Measurements from ENCODE around the gene CELSR1. TPM values are rescaled to one million over a fixed set of nuclear protein-coding genes. Genes with fewer than 3 reads are reported as not detected.

The CELSR1 gene
- polyA plus RNA-seq, 4 donors: 21.5 to 28.6 (median 26.5) TPM

DNA sequence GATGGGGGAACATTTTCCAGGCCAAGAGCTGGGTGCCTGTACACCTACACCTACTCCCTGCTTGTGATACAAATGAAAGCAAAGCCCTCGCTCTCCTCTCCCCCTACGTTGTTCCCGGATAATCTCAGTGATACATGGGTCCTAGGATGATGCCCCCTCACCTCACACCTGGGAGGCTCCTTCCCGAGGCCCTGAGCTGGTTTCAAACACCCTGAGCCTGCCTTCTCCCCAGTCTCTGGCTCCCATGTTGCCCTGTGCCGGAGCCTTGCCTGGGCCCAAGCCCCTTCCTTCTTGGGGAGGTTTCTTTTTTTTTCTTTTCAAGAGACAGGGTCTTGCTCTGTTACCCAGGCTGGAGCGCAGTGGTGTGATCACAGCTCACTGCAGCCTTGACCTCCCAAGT lies 178.7 kb downstream of the CELSR1 start:
- no peak for DNase-seq (ENCODE audit: low read depth in 4 of 4, low spot score in 2 of 4)

DNA sequence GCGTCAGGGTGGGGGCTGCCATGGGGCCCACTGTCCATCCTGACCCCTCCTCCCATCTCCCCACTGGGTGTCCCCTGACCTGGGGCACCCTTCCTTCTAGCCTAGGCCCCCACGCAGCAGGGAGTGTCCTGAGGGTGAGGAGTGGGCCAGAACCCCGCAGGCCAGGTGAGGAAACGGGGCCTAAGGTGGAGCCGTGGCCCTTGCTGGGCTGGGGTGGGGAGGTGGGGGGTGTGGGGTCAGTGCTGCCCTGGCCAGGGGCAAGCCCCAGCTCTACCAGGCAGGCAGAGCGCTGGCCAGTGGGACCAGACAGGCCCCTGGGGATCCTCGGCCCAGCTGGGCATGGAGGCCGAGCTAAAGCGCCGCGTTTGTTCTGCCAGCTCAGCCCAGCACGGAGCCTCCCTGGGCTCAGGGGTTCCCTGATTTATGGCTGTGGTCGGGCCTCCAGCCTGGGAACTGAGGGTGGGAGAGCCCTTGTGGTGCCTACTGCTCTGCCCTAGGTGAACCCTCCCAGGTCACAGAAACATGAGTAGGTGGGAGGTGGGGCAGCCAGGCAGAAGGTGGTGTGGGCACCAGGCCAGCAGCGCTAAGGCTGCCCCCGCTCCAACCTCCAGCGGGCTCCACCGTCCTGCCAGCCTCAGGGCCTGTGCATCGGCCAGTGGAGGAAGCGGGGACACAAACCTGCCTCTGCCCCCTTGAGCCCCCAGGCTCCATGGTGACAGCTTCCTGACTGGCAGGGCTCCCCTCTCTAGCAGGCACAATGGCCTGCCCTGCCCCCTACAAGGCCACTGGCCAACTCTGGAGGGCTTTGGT lies 179.5 kb downstream of the CELSR1 start:
- DNase-seq (ENCODE audit: low read depth in 4 of 4, low spot score in 2 of 4): no peak

DNA sequence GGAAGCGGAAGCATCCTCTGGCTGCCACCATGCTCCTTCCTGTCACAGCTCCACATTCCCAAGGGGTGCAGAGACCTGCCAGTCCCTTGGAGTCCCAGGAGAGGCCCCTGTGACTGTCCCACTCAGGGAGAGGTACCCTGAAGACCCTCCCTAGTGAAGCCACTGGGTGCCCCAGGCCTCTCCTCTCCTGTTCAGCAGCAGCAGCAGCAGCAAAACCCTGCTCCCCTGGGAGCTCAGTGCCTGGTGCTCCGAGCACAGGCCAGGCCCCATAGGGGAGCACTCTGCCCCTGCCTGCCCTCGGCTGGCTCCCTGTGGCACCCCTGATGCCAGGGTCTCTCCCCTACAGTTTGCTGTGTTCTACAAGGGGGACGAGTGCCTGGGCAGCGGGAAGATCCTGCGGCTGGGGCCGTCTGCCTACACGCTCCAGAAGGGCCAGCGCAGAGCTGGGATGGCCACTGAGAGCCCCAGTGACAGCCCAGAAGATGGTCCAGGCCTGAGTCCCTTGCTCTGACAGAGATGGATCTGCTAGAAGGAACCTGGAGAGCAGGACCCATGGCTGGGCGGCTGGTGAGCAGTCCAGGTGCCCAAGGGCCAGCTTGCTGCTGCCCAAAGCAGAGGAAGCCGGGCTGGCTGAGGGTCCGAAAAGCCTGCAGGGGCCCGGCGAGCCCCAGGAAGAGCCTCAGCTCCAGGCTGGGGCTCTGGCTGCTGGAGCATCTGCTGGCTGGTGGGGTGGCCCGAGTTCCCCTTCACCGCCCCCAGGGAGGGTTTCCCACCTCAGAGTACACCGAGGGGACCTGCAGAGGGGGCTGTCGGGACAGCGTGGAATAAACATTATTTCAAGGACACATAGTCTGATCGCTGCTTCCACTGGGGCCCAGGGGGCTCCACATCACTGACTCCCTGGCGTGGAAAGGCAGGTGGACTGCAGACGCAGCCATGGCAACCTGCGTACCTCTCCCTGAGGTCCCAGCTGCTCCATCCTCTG lies 180.6 kb downstream of the CELSR1 start:
- DNase-seq (ENCODE audit: low read depth in 4 of 4, low spot score in 2 of 4): no peak

DNA sequence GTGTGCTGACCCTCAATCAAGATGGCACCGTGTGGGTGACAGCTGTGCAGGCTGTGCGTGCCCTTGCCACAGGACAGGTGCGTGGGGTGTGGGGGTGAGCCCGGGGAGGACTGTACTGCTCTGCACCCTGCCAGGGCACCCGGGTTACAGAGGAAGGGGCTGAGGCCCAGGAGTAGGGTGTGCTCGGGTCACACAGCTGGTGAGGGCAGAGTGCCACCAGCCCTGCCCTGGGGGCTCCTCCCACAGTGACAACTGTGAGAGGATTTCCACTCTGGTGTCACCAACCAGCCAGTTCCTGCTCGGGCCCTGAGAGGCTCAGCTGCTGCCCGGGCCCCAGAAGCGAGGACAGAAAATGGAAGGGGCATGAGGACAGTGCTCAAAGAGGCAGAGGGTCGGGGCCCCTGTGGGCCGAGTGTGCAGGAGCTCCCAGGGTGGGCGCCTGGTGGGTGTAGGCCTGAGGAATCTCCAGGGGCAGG lies 181.4 kb downstream of the CELSR1 start:
- DNase-seq (ENCODE audit: low read depth in 4 of 4, low spot score in 2 of 4): no peak

DNA sequence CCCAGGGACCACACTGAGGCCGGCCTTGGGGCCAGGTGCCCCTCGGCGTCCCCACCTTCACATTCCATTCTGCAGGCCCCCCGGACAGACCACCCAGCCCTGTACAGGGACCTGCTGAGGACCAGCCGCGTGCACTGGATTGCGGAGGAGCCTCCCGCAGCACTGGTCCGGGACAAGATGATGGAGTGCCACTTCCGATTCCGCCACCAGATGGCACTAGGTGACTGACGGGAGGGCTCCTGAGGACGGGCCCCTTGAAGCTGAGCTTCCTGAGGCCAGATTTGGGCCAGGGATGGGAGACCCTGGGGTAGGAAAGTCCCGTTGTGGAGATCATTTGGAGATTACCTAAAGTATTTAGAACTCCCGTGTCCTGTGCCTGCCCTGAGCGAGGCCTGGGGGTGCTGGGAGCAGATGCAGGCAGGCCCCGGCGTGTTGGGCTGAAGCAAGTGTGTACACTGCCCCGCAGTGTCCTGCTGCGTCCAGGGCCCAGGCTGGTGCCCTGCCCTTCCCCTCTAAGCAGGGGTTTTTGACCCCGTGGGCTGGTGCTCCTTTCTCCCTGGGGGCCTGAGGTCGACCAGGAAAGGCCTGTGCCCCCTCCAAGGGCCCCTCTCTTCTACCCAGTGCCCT lies 181.9 kb downstream of the CELSR1 start:
- DNase-seq (ENCODE audit: low read depth in 4 of 4, low spot score in 2 of 4): no peak

DNA sequence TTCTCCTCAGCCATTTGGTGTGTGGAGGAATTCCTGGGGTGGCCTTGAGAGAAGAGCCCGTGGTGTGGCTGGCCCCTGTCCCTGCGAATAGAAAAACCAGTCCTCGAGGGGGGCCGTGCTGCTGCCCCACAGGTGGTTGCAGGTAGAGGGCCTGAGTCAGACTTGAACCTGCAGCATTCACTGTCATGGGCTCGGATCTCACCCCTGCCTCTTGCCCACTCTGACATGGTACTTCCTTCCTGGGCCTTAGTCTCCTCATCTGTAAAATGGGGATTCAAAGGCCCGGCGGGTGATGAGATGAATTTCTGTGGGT lies 182.5 kb downstream of the CELSR1 start:
- no peak for DNase-seq (ENCODE audit: low read depth in 4 of 4, low spot score in 2 of 4)

DNA sequence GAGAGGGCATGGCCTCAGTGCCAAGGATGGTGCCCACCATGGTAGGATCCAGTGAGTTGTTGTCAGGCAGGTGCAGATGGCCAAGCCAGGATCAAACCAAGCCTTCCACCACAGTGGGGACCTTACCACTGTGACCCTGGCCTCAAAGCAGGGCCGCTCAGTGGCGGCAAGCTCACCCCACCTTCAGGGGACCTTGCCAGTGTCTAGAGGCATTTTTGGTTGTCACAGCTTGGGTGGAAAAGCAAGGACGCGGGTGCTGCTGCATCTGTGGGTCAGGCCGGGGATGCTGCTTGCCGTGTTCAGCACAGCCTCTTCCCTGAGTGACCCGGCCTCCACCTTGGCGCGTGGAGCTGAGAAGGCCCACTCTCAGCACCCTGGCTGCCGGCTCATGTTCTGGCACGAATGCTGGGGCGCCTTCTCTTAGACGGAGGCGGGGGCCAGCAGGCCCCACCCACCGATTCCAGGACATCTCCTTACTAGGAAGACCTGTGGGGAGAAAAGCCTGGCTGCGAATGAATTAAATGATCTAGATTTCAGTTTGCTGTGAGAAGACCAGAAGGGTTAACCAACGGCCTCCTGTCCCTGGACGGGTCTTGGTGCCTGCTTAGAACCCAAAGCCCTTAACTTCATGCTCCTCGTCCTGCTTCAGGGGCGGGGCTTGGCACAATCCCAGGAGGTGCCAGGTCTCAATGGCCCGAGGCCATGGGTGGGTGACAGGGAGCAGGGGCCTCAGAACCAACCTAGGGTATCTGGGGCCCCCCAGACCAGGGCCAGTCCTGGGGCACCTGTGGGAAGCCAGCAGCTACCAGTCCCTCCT lies 183.0 kb downstream of the CELSR1 start:
- no peak for DNase-seq (ENCODE audit: low read depth in 4 of 4, low spot score in 2 of 4)

DNA sequence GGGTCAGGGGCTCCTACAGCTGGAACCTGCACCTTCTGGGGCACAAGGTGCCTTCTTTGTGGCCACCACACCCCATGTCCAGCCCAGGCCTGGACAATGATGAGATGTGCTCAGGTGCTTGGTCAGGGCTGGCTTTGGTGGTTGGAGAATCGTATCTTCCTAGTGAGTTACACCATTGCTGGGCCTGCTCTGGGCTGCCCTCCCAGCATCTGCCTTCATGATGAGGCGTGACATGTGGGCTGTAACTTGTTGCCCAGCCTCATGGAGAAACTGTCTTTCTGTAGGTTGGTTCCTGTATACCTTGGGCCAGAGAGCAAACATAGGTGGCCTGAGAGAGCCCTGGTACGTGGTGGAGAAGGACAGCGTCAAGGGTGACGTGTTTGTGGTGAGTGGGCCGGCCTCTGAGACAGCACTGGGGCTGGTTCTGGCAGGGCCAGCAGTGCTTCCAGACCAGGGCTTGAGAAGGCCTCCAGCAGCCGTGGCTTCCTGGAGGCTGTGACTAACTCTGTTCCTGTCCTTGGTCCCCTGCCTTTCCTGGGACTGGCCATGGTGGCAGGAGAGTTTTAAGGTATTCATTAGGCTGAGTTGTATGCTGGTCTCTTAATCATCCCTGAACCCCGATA lies 183.8 kb downstream of the CELSR1 start:
- DNase-seq (ENCODE audit: low read depth in 4 of 4, low spot score in 2 of 4): no peak

DNA sequence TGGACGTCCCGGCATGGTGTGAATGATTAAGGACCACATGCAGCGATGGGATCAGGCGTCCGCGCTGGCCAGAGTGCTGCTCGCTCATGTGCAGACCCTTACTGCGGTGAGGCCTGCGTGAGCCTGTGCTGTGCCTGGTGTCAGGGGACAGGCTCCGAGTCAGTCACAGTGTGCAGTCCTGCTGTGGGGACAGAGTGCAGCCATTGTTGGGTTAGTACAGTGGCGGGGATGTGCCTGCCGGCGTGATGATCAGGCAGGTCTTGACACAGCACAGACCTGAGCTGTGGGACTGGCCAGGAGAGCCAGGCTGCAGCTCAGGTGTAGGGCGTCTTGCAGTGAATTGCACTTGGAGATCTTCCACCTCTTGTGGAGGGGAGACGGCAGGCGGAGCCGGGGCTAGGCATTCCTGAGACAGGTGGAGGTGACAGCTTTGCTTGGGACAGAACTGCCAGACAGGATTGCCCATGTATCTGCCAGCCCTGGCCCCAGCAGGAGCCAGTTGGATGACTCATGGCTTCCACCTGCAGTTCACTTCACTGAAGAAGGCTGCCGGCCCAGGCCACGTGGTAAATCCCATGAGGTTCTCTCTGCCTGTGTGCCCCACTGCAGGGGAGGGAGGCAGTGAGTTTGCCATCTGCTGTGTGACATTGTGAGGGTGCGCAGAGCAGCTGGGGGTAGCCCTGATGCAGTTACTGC lies 184.6 kb downstream of the CELSR1 start:
- DNase-seq (ENCODE audit: low read depth in 4 of 4, low spot score in 2 of 4): no peak

DNA sequence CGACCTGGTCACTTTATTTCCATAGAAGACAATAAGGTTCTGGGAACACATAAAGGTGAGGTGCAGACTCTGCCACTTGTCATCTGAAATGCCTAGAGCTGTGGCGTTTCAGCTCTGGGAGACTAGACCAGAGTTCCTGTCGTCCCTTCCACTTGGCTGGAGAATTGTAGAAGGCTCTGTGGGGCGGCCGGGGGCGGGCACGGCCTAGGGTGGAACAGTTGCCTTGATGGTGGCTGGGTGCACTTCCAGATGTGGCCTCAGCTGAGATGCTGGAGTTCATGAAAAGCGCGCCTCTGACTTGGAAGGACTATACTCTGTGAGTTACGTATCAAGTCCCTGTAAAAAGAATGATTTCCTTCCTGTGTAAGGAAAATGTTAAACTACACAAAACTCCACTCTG lies 185.1 kb downstream of the CELSR1 start:
- no peak for DNase-seq (ENCODE audit: low read depth in 4 of 4, low spot score in 2 of 4)

DNA sequence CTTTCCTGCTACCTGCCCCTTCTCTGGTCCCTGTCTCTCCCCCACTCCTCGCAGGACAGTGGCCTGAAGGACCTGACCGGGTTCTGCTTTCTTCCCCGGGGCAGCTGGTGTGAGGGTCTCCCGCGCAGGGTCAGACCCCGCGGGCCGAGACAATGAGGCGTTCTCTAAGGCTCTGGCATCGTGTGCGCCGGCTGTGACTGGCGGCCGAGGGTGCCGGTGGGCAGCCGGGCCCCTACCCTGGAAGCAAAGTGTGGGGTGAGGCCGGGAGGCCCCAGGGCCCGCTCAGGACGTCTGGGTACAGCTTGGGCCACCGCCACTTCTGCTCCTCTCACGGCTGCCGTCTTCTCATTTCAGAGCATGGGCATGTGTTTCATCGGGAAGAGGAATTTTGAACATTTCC lies 185.7 kb downstream of the CELSR1 start:
- DNase-seq (ENCODE audit: low read depth in 4 of 4, low spot score in 2 of 4): no peak

DNA sequence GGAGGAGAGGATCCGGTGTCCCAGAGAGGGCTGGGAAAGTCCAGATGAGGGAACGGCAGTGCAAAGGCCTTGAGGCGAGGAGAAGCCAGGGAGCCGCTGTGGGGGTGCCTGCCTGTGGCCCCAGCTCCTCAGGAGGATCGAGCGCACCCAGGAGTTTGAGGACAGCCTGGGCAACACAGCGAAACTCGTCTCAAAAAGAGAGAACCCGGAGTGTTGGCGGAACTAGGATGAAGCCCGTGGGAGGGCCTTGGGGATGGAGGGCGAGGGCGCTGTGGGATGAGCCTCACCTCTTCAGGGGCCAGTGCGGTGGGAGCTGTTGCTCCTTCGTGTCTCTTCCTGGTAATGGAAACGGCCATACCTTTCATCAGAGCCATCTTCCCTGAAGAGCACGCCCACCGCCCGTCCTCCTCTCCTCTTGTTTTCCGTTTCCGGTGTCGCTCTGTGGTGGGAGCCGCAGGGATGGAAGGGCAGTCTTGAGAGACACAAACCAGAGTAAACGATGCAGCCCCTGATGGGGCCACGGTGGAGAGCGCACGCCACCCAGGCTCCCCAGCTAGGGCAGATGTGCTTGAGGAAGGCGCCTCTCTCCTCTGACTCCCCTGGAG lies 186.2 kb downstream of the CELSR1 start:
- DNase-seq (ENCODE audit: low read depth in 4 of 4, low spot score in 2 of 4): no peak

DNA sequence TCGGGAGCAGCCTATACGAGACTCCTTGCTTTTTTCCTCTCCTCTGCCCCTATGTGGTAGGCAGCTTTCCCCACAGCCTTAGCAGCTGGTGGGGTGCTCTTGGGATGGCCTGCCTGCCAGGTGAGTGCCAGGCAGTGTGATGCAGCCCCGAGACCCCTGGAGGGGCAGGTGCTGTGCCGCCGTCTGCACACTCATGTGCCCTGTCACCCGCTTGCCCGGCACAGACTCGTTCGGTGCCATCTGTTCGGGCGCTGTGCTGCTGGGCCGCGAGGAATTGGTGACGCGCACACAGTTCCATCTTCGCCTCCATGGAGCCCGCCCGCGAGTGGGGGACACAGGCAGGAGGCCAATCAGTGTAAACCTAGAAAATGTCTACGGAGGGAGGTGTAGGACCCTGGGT lies 186.8 kb downstream of the CELSR1 start:
- DNase-seq (ENCODE audit: low read depth in 4 of 4, low spot score in 2 of 4): no peak

DNA sequence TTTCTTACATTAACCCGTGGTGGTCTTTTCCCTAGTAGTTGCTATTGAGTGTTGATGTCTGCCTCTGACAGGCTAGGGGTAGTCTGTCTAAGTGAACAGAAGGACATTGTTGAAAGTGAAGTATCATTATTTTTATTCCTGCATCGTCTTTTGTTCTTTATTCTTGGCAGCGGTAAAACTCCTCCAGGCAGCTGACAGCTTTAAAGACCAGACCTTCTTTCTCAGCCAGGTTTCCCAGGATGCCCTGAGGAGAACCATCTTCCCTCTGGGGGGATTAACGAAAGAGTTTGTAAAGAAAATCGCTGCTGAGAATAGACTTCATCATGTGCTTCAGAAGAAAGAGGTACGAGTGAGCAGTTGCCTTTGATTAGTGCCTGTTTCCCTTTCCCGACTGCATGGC lies 187.3 kb downstream of the CELSR1 start:
- no peak for DNase-seq (ENCODE audit: low read depth in 4 of 4, low spot score in 2 of 4)

DNA sequence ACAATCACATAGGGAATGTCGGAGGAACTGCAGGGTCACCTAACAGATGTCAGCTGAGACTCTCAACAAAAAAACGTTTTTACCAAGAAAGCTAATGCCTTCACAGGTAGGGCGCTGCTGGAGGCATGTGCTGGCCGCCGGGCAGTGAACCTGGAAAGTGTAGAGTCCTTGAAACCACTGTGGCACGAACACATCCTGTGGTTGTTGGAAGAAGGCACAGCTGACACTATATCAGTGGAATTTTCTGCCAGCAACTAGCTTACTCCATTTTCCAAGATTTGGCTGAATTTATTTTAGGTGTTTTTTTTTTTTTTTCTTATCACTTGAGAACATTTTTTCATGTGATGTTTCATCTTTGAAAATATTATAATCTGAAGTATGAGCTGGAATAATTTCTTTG lies 187.7 kb downstream of the CELSR1 start:
- no peak for DNase-seq (ENCODE audit: low read depth in 4 of 4, low spot score in 2 of 4)

DNA sequence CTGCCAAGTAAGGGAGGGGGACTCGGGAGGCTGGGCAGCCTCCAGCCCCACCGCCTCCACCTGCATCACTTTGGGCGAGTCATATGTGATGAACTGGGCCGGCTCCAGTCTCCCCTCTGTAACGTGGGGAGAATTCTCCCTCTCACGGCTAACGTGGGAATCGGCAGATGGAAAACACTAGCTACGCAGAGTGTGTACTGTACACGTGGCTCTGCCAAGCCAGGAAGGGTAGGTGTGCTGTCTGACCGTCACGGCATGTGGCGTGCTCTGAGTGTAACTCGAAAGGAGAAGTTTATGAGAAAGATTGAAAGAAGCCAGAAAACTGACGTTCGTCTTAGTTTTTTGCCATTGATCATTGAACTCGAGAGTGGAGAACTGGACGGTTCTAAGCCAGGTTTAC lies 188.2 kb downstream of the CELSR1 start:
- no peak for DNase-seq (ENCODE audit: low read depth in 4 of 4, low spot score in 2 of 4)

DNA sequence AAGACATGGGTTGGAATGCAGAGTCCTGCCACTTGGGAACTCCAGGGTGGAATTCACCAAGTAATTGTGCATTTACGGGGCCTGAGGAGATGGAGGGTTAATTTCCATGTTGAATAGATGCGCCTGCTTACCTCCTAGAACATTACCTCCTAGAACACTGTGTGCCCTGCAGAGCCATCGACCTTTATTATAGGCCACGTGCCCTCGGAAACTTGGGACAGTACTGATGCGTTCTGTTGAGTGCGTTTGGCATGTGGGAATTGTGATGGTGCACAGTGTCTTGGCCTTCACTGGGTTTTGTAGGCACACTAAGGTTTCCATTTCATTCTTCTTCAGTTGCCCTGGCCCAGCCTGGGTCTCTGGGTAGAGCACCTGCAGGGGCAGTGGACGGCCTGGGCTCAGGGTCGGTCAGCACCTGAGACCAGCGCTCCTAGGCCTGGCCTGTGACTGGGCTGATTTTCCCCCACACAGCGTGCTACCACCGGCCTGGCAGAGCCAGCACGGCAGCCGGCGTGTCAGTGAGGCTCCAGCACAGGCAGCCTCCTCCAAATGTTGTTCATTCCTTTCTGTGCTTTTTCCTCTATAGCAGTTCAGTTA lies 189.2 kb downstream of the CELSR1 start:
- no peak for DNase-seq (ENCODE audit: low read depth in 4 of 4, low spot score in 2 of 4)

DNA sequence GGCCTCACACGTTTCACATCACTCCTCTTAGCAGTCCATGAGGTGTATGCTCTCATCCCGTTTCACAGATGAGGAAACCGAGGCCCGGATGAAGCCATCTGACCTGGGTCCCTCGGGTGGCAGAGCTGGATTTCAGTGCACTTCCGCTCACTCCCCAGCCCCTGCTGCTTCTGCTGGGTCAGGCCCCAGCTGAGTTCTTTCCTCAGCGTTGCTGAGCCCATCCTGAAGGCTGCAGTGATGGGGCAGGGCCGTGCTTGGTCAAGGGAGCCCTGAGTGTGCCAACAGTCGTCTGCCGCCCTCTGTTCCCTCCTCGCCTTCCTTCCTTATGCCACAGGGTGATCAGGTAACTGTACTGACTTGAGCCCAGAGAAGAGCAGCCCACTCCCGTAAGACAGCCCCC lies 189.8 kb downstream of the CELSR1 start:
- no peak for DNase-seq (ENCODE audit: low read depth in 4 of 4, low spot score in 2 of 4)
